ENCODE measurements around the gene VTI1A.

- no peak for TF ChIP-seq POLR2A (IDR thresholded peaks at IDR 0.05; ENCODE audit: extremely low read depth, insufficient read length)
- no peak for TF ChIP-seq CTCF (IDR thresholded peaks at IDR 0.05; ENCODE audit: low read depth, low read length)
- no peak for TF ChIP-seq MAX (IDR thresholded peaks at IDR 0.05; ENCODE audit: low read depth, low read length)
Observed at GRCh38 chr10:112735041-112735695, 288.2 kb downstream of the VTI1A start.

All from NB4 (cell line).